DMS53 treated with DMSO at 0.1 percent for 48 hours (cell line): ENCODE measurements around the gene ERCC6.

Experiments
- DNase-seq: peaks from one replicate; lab custom pipeline; 2025; ENCODE audit not compliant: unreplicated experiment; lab: John Stamatoyannopoulos, UW

The ERCC6 gene

GRCh38 chr10:49538381-49539319 lies at the start of gene ERCC6:
TSS of gene ERCC6 (minus strand) at chr10:49539121.
- peak; percentile 92 for DNase-seq

- no peak for DNase-seq
Observed at GRCh38 chr10:49587981-49588380, 49.1 kb upstream of the ERCC6 start.

DNA sequence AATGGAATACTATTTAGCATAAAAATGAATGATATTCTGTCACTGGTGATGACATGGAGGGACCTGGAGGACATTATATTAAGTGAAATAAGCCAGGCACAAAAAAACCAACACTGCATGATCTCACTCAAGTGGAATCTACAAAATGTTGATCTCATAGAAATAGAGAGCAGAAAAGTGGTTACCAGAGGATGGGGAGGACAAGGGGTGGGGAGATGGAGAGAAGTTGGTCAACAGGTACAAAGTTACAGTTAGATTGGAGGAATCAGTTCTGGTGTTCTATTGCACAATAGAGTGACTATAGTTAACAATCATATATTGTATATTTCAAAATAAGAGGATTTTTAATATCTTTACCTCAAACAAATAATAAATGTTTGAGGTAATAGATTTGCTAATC lies 46.5 kb upstream of the ERCC6 start:
- no peak for DNase-seq

- DNase-seq, result no peak
Observed at GRCh38 chr10:49579621-49580020, 40.7 kb upstream of the ERCC6 start.

DNA sequence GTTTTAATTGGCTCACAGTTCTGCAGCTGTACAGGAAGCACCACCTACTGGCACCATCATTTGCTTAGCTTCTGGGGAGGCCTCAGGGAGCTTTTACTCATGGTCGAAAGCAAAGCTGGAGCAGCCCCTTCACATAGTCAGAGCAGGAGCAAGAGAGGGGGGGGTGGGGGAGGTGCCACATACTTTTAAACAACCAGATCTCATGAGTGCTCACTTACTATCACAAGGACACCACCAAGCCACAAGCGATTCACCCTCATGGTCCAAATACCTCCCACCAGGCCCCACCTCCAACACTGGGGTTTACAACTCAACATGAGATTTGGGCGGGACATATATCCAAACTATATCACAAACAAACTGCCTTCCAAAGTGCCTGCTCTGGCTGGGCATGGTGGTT lies 39.5 kb upstream of the ERCC6 start:
- no peak for DNase-seq

DNA sequence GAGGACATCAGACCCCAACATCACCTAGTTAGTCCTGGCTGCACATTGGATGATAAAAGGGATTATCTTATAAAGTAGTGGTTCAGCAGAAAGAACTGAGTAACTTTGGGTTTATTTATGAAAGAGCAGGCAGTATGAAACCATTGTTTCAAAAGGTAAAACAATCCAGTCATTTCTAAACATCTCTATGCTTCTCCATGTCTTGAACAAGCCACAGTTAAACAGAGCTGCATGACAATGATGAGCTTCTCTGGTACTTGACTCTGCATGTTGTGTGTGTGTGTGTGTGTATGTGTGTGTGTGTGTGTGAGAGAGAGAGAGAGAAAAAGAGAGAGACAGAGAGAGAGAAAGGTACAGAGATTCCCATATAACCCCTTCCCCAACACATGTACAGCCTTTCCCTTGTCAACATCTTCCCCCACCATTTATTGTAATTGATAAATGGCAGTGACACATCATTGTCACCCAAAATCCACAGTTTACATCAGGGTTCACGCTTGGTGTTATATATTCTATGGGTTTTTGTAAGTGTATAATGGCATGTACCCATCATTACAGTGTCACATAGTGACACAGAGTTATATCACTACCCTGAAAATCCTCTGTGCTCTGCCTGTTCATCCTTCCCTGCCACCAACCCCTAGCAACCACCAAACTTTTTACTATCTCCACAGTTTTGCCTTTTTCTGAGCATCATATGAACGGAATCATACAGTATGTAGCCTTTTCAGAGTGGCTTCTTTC lies 38.4 kb upstream of the ERCC6 start:
- no peak for DNase-seq

- DNase-seq, result no peak
Observed at GRCh38 chr10:49575489-49576072, 36.7 kb upstream of the ERCC6 start.

- DNase-seq, result no peak
Observed at GRCh38 chr10:49572594-49573114, 33.7 kb upstream of the ERCC6 start.

DNA sequence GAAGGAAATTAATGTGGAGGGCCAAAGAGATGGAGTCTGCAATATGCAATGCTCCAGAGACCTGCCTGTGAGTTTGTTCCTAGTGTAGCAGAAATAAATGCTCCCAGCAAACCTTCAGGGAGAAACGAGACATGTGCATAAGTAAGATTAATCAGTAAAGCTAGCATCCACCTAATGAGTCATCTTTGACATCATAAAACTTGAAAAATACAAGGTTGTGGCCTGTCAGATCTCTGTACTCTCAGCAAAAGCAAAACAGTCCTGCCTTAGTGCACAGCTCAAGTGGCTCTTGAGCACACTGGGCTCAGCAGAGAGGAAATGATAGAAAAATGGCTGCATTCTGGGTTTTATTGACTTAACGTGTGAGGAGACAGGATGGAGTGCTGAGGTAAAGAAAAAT lies 32.5 kb upstream of the ERCC6 start:
- peak; percentile 82 for DNase-seq

DNA sequence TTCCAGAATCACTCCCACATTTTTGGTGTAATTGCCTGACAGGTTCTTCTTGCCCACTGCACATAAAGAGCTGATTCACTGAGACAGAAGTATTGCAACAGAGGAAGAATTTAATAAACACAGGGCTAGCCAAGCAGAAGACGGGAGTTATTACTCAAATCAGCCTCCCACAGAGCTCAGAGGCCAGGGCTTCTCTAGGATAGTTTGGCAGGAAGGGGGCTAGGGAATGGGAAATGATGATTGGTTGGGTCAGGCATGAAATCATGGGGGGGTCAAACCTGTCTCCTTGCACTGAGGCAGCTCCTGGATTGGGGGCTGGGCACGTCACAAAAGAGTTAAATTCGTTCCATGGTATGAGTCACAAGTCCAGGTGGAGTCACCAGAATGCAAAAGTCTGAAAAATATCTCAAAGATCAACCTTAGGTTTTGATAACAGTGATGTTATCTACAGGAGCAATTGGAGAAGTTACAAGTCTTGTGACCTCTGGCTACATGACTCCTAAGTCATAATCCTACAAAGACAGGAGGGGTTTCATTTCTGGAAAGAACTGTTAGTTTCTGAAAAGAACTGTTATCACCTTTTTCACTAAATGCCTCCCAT lies 30.2 kb upstream of the ERCC6 start:
- DNase-seq, result no peak

DNA sequence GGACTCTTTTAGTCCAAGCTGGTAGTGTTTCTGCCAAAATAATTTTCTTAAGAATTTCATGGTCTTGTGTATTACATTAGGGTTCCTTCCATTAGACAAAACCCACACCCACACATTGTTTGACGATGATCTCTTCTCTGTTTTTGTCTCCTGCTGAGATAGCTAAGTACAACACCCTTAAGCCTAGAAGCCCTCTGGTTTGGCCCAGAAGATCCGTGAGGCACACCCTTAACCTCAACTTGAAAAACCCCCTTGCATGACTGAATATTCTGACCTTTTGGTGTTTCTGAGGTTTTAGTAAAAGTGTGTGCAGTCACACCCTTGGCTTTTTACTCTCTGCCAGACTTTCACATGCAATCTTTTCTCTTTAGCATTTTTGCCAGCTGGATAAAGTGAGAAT lies 29.3 kb upstream of the ERCC6 start:
- DNase-seq, result no peak

DNA sequence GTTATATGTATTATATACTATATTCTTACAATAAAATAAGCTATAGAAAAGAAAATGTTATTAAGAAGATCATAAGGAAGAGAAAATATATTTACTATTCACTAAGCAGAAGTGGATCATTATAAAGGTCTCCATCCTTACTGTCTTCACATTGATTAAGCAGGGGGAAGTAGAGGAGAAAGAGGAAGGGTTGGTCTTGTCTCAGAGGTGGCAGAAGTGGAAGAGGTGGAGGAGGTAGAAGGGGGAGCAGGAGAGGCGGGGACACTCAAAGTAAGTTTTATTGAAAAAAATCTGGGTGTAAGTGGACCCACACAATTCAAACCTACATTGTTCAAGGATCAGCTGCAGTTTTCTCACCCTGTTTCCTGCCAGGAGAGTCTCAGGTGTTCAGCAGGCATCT lies 28.9 kb upstream of the ERCC6 start:
- DNase-seq, result no peak

- no peak for DNase-seq
Observed at GRCh38 chr10:49564461-49565009, 25.6 kb upstream of the ERCC6 start.

- DNase-seq, result no peak
Observed at GRCh38 chr10:49562893-49563292, 24.0 kb upstream of the ERCC6 start.

DNA sequence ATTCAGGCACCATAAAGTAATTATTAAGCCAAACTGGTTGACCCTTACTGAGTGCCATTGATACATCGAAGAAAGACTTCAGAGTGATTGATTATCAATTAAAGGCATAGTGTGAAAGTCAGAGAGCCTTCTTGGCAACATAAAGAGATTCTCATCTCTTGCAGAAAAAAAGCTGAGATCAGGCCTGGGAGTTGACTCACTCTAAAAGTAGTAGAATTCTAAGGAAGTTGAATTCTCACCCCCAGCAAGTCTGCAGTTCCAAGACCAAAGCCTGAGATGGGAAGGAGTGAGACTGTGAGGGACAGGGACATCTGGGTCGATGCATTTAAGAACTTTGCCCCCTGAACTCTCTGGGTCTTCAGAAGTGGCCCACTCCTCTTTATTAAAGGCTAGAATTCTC lies 21.6 kb upstream of the ERCC6 start:
- DNase-seq, result no peak

DNA sequence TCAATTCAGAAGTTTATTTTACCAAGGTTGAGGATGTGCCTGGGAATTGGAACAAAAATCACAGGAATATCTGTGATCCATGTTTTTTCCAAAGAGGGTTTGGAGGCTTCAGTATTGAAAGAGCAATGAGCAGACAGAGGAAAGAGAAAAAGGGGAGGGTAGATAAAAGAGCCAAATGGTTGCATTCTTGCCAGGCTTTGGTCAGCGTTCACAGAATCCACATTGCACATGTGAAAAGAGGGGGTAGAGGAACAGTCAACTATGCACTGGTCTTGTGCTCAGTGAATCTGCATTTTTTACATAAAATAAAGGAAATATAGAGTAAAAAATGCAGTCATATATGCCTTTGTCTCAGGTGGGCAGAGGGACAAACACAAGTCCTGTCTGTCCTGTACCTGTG lies 20.6 kb upstream of the ERCC6 start:
- DNase-seq, result no peak

GRCh38 chr10:49558190-49558589 lies 19.3 kb upstream of the ERCC6 start:
- no peak for DNase-seq

DNA sequence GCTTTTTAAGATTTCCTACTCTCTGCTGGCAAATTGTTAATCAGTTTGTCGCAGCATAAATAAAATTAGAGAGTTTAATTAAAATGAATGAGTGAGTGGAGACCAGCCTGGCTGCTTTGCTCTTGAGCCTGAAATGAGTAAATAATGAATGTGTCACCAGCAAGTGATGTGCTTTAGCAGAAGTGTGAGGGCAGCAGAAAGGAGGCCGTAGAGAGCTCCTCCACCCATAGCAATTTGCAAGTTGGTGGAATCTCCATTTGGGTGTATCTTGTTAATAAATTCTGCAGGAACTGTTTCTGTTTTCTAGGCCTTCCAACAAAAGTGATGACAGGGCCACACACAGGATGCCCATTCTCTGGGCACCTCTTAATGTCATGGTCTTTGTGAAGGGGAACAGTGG lies 18.8 kb upstream of the ERCC6 start:
- no peak for DNase-seq

GRCh38 chr10:49556723-49557122 lies 17.8 kb upstream of the ERCC6 start:
- no peak for DNase-seq

DNA sequence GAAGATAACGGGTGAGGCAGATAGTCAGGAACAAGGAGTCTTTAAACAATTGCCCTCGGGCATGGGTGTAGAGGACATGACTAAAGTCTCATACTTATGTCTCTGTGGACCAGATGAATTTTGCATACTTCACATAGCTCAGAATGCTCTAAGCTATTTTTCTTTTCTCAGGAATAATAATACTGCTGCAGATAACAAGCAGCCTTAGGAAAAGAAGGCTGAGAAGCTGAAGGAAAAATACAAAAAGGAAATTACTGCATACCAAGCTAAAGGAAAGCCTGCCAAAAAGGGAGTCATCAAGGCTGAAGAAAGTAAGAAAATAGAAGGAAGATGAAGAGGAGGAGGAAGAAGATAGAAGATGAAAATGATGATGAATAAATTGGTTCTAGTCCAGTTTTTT lies 13.4 kb upstream of the ERCC6 start:
- DNase-seq, result no peak

DNA sequence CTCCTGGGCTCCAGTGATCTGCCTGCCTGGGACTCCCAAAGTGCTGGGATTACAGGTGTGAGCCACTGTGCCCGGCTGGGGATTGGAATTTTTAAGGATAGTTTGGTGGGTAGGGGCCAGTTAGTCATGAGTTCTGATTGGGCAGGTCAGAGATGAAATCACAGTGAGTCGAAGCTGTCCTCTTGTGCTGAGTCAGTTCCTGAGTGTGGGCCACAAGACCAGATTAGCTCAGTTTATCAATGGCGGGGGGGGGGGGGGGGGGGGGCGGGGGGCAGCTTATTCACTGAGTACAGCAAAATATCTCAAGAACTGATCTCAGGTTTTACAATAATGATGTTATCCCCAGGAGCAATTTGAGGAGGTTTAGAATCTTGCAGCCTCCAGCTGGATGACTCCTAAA lies 11.6 kb upstream of the ERCC6 start:
- DNase-seq, result no peak
